H1 (cell line): ENCODE results near the gene BRD2. TPM values are rescaled to one million over a fixed set of nuclear protein-coding genes. Genes with fewer than 3 reads are reported as not detected.

Experiments
- CTCF ChIA-PET: fragments of 300-600 bp; sonication (Branson Sonifier 250); formaldehyde crosslinking; loops from one replicate; lab custom pipeline; 2021; ENCODE audit not compliant: partially characterized antibody; lab: Charles Lee
- POLR2A ChIA-PET: fragments of 300-600 bp; sonication (Branson Sonifier 250); formaldehyde crosslinking; loops from one replicate; lab custom pipeline; 2021; ENCODE audit warnings: inconsistent platforms; ENCODE audit not compliant: partially characterized antibody; lab: Charles Lee
- DNase-seq, 2 experiments: peaks; one replicate each; pipeline versions ENCODE4 v3.0.0 to v3.0.0-alpha.2; 2010 to 2022; ENCODE audit warnings: low spot score in 2 of 2, low read depth in 1 of 2, mixed read lengths in 1 of 2
- FAIRE-seq: peaks from 2 replicates; lab custom pipeline; 2011; peaks lifted over from hg19 to GRCh38; lab: Jason Lieb, UNC
- H2AFZ ChIP-seq: 2 replicates; pipeline ENCODE4 v1.8.1; 2012; ENCODE audit warnings: low read length, inconsistent platforms
- H2AK5ac ChIP-seq: 2 replicates; pipeline ENCODE4 v1.6.1; 2013; ENCODE audit warnings: low read depth, low read length
- H2BK120ac ChIP-seq: replicated peaks from 2 replicates; pipeline ENCODE3; 2013; ENCODE audit warnings: low read depth, low read length, inconsistent platforms
- H2BK12ac ChIP-seq: 2 replicates; pipeline ENCODE4 v1.6.1; 2013; ENCODE audit warnings: low read depth, low read length
- H2BK15ac ChIP-seq: 2 replicates; pipeline ENCODE4 v1.6.1; 2013; ENCODE audit warnings: low read length
- H2BK20ac ChIP-seq: 2 replicates; pipeline ENCODE4 v1.6.1; 2013; ENCODE audit warnings: low read length
- H2BK5ac ChIP-seq: 2 replicates; pipeline ENCODE4 v1.6.1; 2013; ENCODE audit warnings: low read depth, low read length
- H3K14ac ChIP-seq: 2 replicates; pipeline ENCODE4 v1.6.1; 2013; ENCODE audit warnings: inconsistent platforms; ENCODE audit not compliant: insufficient read length
- H3K18ac ChIP-seq: 2 replicates; pipeline ENCODE4 v1.6.1; 2013; ENCODE audit warnings: low read length; ENCODE audit errors: extremely low read depth
- H3K23ac ChIP-seq: 2 replicates; pipeline ENCODE4 v1.6.1; 2013; ENCODE audit warnings: inconsistent platforms; ENCODE audit not compliant: insufficient read length
- H3K23me2 ChIP-seq: 2 replicates; pipeline ENCODE4 v1.6.1; 2013; ENCODE audit warnings: low read depth, low read length
- H3K27ac ChIP-seq: 2 replicates; pipeline ENCODE4 v1.6.1; 2011; ENCODE audit warnings: low read depth, low read length, inconsistent platforms
- H3K27me3 ChIP-seq, 4 experiments: replicated peaks in 1 of 4; 1 replicate in 1 of 4; 2 replicates in 3 of 4; pipeline versions ENCODE4 v1.6.1 to v1.8.1; 2011 to 2013; ENCODE audit warnings: low read length in 3 of 4, mild to moderate bottlenecking in 3 of 4, inconsistent platforms in 2 of 4, mixed read lengths in 2 of 4, moderate library complexity in 1 of 4; ENCODE audit not compliant: control insufficient read depth in 3 of 4, insufficient read depth in 3 of 4; ENCODE audit errors: extremely low read depth in 1 of 4
- H3K36me3 ChIP-seq, 4 experiments: 2 replicates each; pipeline versions ENCODE4 v1.6.1 to v1.8.1; 2011 to 2013; ENCODE audit warnings: mild to moderate bottlenecking in 4 of 4, low read length in 3 of 4, moderate library complexity in 2 of 4, control low read depth in 1 of 4, inconsistent platforms in 1 of 4; ENCODE audit not compliant: insufficient read depth in 4 of 4, control insufficient read depth in 2 of 4
- H3K4ac ChIP-seq: replicated peaks from 2 replicates; pipeline ENCODE3; 2013; ENCODE audit warnings: low read length, low read depth, mixed read lengths, inconsistent platforms; ENCODE audit not compliant: insufficient read length
- H3K4me1 ChIP-seq, 4 experiments: replicated peaks in 1 of 4; 1 replicate in 1 of 4; 2 replicates in 3 of 4; pipeline versions ENCODE4 v1.6.1 to v1.8.1; 2011 to 2013; ENCODE audit warnings: low read length in 3 of 4, inconsistent platforms in 2 of 4, mixed read lengths in 1 of 4; ENCODE audit not compliant: insufficient read depth in 4 of 4, control insufficient read depth in 3 of 4
- H3K4me2 ChIP-seq, 2 experiments: 2 replicates each; pipeline versions ENCODE4 v1.6.1 to v1.8.1; 2011 to 2013; ENCODE audit warnings: low read depth in 2 of 2, low read length in 2 of 2, control low read depth in 1 of 2, inconsistent platforms in 1 of 2, mild to moderate bottlenecking in 1 of 2; ENCODE audit not compliant: insufficient read depth in 1 of 2
- H3K4me3 ChIP-seq, 4 experiments: fragments of 200-600, 300-600 bp in 1 of 4; sonication (generic), shearing (Covaris generic), sonication (Bioruptor Twin) in 1 of 4; 2 replicates each; pipeline versions ENCODE4 v1.5.1 to v1.8.1; 2011 to 2016; ENCODE audit warnings: low read length in 4 of 4, low read depth in 3 of 4, control low read depth in 2 of 4, inconsistent platforms in 2 of 4, mild to moderate bottlenecking in 2 of 4, mixed read lengths in 1 of 4, moderate library complexity in 1 of 4; ENCODE audit not compliant: insufficient read depth in 2 of 4; ENCODE audit errors: extremely low read depth in 1 of 4
- H3K56ac ChIP-seq: replicated peaks from 2 replicates; pipeline ENCODE3; 2013; ENCODE audit warnings: low read depth, mild to moderate bottlenecking, mixed read lengths, low read length, inconsistent platforms; ENCODE audit not compliant: insufficient read length
- H3K79me1 ChIP-seq: 2 replicates; pipeline ENCODE4 v1.6.1; 2013; ENCODE audit warnings: low read depth, low read length, control low read depth
- H3K79me2 ChIP-seq, 2 experiments: 2 replicates each; pipeline versions ENCODE4 v1.6.1 to v1.8.1; 2012 to 2013; ENCODE audit warnings: low read length in 2 of 2, mild to moderate bottlenecking in 2 of 2, inconsistent platforms in 1 of 2; ENCODE audit not compliant: insufficient read depth in 2 of 2, control insufficient read depth in 1 of 2
- H3K9ac ChIP-seq, 4 experiments: replicated peaks in 1 of 4; 1 replicate in 1 of 4; 2 replicates in 3 of 4; pipeline versions ENCODE4 v1.6.1 to v1.8.1; 2011 to 2013; ENCODE audit warnings: low read depth in 3 of 4, low read length in 3 of 4, control low read depth in 2 of 4, mild to moderate bottlenecking in 2 of 4, moderate library complexity in 2 of 4, inconsistent platforms in 1 of 4; ENCODE audit errors: extremely low read depth in 1 of 4
- H3K9me3 ChIP-seq, 2 experiments: 2 replicates each; pipeline versions ENCODE4 v1.6.1 to v1.8.1; 2012 to 2013; ENCODE audit warnings: mild to moderate bottlenecking in 2 of 2, moderate library complexity in 2 of 2, control low read depth in 1 of 2, inconsistent platforms in 1 of 2, low read depth in 1 of 2, low read length in 1 of 2, mixed read lengths in 1 of 2; ENCODE audit not compliant: insufficient read depth in 2 of 2
- H4K20me1 ChIP-seq, 2 experiments: replicated peaks in 1 of 2; 2 replicates each; pipeline versions ENCODE3 to v1.8.1; 2011 to 2013; ENCODE audit warnings: inconsistent platforms in 2 of 2, low read length in 2 of 2, mild to moderate bottlenecking in 1 of 2; ENCODE audit not compliant: insufficient read depth in 2 of 2, control insufficient read depth in 1 of 2
- H4K5ac ChIP-seq: 2 replicates; pipeline ENCODE4 v1.6.1; 2013; ENCODE audit warnings: low read length, low read depth, mixed read lengths, inconsistent platforms; ENCODE audit not compliant: insufficient read length
- H4K8ac ChIP-seq: 2 replicates; pipeline ENCODE4 v1.8.0; 2013; ENCODE audit warnings: mild to moderate bottlenecking, moderate library complexity, low read length, inconsistent platforms; ENCODE audit not compliant: insufficient read depth; ENCODE audit errors: extremely low read depth
- H4K91ac ChIP-seq: replicated peaks from 2 replicates; pipeline ENCODE3; 2013; ENCODE audit warnings: low read length, mixed read lengths, inconsistent platforms; ENCODE audit not compliant: insufficient read length
- ATF2 ChIP-seq: IDR thresholded peaks from 2 replicates; pipeline ENCODE4 v1.6.1; 2012; ENCODE audit warnings: low read length, inconsistent platforms
- CBX5 ChIP-seq: fragments of 300-800, 300-1000 bp; sonication (generic); IDR thresholded peaks from 2 replicates; pipeline ENCODE4 v1.7.1; 2016; ENCODE audit warnings: antibody characterized with exemption, low read length, low read depth
- EGR1 ChIP-seq: IDR thresholded peaks from 2 replicates; pipeline ENCODE4 v1.6.1; 2011; ENCODE audit warnings: low read depth, low read length, borderline replicate concordance
- EZH2 ChIP-seq: fragments of 200-600 bp; sonication (generic); IDR thresholded peaks from 2 replicates; pipeline ENCODE4 v1.7.1; 2012; ENCODE audit warnings: low read depth, mild to moderate bottlenecking, moderate library complexity, low read length, inconsistent platforms; ENCODE audit not compliant: severe bottlenecking
- HDAC6 ChIP-seq: IDR thresholded peaks from one replicate; pipeline ENCODE4 v1.7.1; 2012; ENCODE audit warnings: low read depth, mild to moderate bottlenecking, inconsistent platforms, low read length, moderate library complexity
- MAFK ChIP-seq: IDR thresholded peaks from 2 replicates; pipeline ENCODE4 v1.6.1; 2012; ENCODE audit warnings: low read depth, mild to moderate bottlenecking, improper control_type of control experiment, low read length
- RAD21 ChIP-seq, 2 experiments: IDR thresholded peaks in 1 of 2; conservative IDR thresholded peaks in 1 of 2; 2 replicates each; pipeline ENCODE4 v1.6.1; 2011; ENCODE audit warnings: low read depth in 2 of 2, low read length in 2 of 2, improper control_type of control experiment in 1 of 2, inconsistent platforms in 1 of 2, mild to moderate bottlenecking in 1 of 2, moderate library complexity in 1 of 2
- SIN3A ChIP-seq, 2 experiments: IDR thresholded peaks in 1 of 2; conservative IDR thresholded peaks in 1 of 2; 2 replicates each; pipeline ENCODE4 v1.6.1; 2011 to 2012; ENCODE audit warnings: low read length in 2 of 2, improper control_type of control experiment in 1 of 2, low read depth in 1 of 2, mild to moderate bottlenecking in 1 of 2
- WGBS, 2 experiments: shearing (Covaris generic) in 1 of 2; methylation state at CpG; one replicate each; pipeline versions ENCODE4 v1.1.6 to v1.1.7; 2013 to 2015; ENCODE audit warnings: low lambda C conversion rate in 2 of 2, mixed read lengths in 2 of 2, inconsistent platforms in 1 of 2, low coverage in 1 of 2, missing lambda C conversion rate in 1 of 2; ENCODE audit not compliant: insufficient replicate concordance in 2 of 2, insufficient coverage in 1 of 2, insufficient read length in 1 of 2; ENCODE audit errors: extremely low coverage in 1 of 2, missing lambda C conversion rate in 1 of 2; 5-methylcytosine and 5-hydroxymethylcytosine counted together
- polyA plus RNA-seq, 7 experiments: library from polyadenylated mRNA; depleted of rRNA in 3 of 7; stranded (reverse) in 5 of 7; unstranded in 2 of 7; fragments of >200 nt in 5 of 7; fragments of 200-250 nt in 2 of 7; gene quantifications; 1 replicate in 5 of 7; 2 replicates in 1 of 7; 4 replicates in 1 of 7; pipeline versions ENCODE4 v1.2.1 to v1.2.3, GENCODE V29; 2011 to 2013; ENCODE audit warnings: missing spikeins in 2 of 7, mixed read lengths in 2 of 7
- total RNA-seq: library from RNA; stranded (reverse); fragmentation: NEBNext Ultra II Directional; extraction: Animal tissue kit (Norgen Biotek cat#: 25700); gene quantifications from 2 replicates; pipeline ENCODE4 v1.2.1, GENCODE V29; 2021
- TF ChIP-seq, protein P1 (sequence below): IDR thresholded peaks from 2 replicates; pipeline ENCODE4 v1.6.1; 2011; ENCODE audit warnings: low read length, improper control_type of control experiment

The BRD2 gene
- total and polyA plus RNA-seq, 2 of the 8 experiments (the other 6 are each of a cell fraction or from before 2014, with no cell fraction given): 132 to 185 TPM

GRCh38 chr6:32945108-32945760 is 23.2 kb upstream of the BRD2 start:
- Histone ChIP-seq H4K5ac (no peak overlapping the region), H2BK5ac (no peak overlapping the region), H3K56ac (no peak overlapping the region), H3K27me3 (no peaks in the 10 kb centered on the region), H3K23ac (no peak overlapping the region), H2AK5ac (no peak overlapping the region), H2BK15ac (no peak overlapping the region), H3K14ac (no peak overlapping the region), H3K36me3 (no peaks in the 10 kb centered on the region), H3K27ac (no peak overlapping the region), H3K23me2 (no peaks in the 10 kb centered on the region), H3K4me1 (peaks cover 0 to 6% (median 3%) of the 10 kb centered on the region in 4 experiments; a peak in 5 of 7 replicates), H3K4ac (no peak overlapping the region), H3K18ac (no peak overlapping the region), H2AFZ (no peak overlapping the region), H4K20me1 (no peaks in the 10 kb centered on the region), H3K9me3 (no peaks in the 10 kb centered on the region), H4K8ac (no peak overlapping the region), H3K9ac (no peak overlapping the region), H2BK120ac (no peak overlapping the region), H3K79me1 (no peaks in the 10 kb centered on the region), H2BK20ac (no peak overlapping the region), H3K4me2 (no peak overlapping the region), H4K91ac (no peak overlapping the region), H3K4me3 (no peak overlapping the region), H2BK12ac (no peak overlapping the region), H3K79me2 (no peaks in the 10 kb centered on the region)
- FAIRE-seq: no peak
- no peak for DNase-seq
- 78% methylated on average over 9 of the region's 9 CpGs; no CpG with 5 or more reads in 1 of the 2 experiments for WGBS, 2 experiments
- TF ChIP-seq MAFK: no peak
- TF ChIP-seq, protein P1, sequence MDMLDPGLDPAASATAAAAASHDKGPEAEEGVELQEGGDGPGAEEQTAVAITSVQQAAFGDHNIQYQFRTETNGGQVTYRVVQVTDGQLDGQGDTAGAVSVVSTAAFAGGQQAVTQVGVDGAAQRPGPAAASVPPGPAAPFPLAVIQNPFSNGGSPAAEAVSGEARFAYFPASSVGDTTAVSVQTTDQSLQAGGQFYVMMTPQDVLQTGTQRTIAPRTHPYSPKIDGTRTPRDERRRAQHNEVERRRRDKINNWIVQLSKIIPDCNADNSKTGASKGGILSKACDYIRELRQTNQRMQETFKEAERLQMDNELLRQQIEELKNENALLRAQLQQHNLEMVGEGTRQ: no peak
- TF ChIP-seq EGR1: no peak
- no peak for TF ChIP-seq RAD21 (IDR thresholded peaks at IDR 0.05 in 1 of 2, conservative IDR thresholded peaks at IDR 0.05 in 1 of 2; ENCODE audit: low read depth in 2 of 2, low read length in 2 of 2)
- TF ChIP-seq EZH2: no peak
- TF ChIP-seq HDAC6: no peak
- no peak for TF ChIP-seq CBX5
- no peak for TF ChIP-seq ATF2
- TF ChIP-seq SIN3A (conservative IDR thresholded peaks at IDR 0.05 in 1 of 2, IDR thresholded peaks at IDR 0.05 in 1 of 2; ENCODE audit: low read depth in 1 of 2, low read length in 2 of 2): no peak
- ChIA-PET CTCF (interaction anchor here (0.5 to 6.0 kb wide), 5 partner anchors 9 to 216 kb away, joined by 3 to 64 read pairs (median 5); partner anchors contain the start of gene HLA-DMA), POLR2A (interaction anchor here (3.0 kb wide), 1 partner anchor 25 kb away, joined by 31 read pairs; the partner anchor contains the start of gene BRD2)
